GM21786 (cell line): ENCODE results near the gene MCAM.

ENCODE experiments used
- ATAC-seq: cut with Tn5 transposase; IDR thresholded peaks from one replicate; pipeline ENCODE4 v1.9.1; 2021; ENCODE audit not compliant: unreplicated experiment

MCAM gene

DNA sequence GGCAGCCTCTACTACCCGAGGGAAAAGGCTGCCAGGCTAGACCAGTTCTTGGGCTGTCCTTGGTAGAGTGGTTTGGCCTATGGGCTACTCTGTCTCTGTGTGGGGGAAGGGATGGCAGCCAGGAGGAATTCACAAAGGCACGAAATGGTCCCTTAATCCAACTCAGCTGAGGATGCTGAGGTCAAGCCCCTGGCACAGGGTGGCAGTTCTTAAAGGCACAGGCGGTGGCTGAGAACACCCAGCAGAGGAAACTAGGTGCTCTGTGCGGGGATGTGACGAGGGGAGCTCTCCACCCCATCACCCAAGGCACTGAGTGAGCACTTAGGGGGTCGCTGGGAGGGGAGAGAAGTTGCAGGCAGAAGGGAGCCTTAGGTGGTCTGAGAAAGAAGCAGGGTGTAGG lies 29.7 kb upstream of the MCAM start, which contains the start of gene MFRP:
Gene MFRP (minus strand): TSS at position 101 of the 400 bp plus-strand sequence. CDS start 192 bp downstream, outside the sequence.
- no peak for ATAC-seq

DNA sequence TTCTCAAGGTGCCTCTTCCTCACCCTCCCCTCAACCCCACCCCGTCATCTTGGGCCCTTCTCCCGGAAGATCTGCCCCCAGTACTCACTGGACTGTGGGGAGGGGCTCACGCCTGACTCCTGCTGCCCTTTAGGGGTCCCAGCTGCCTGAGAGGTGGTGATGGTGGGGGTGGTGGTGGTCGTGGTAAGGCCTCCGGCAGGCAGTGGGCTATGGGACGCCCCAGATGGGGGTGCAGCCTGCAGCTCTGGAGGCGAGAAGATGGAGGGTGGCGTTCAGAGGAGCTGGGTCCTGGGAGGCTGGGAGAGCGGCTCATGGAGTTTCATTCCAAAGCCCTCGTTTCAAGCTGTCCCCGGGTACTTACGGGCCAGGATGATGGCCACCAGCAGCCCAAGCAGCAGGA lies 28.8 kb upstream of the MCAM start:
- no peak for ATAC-seq

DNA sequence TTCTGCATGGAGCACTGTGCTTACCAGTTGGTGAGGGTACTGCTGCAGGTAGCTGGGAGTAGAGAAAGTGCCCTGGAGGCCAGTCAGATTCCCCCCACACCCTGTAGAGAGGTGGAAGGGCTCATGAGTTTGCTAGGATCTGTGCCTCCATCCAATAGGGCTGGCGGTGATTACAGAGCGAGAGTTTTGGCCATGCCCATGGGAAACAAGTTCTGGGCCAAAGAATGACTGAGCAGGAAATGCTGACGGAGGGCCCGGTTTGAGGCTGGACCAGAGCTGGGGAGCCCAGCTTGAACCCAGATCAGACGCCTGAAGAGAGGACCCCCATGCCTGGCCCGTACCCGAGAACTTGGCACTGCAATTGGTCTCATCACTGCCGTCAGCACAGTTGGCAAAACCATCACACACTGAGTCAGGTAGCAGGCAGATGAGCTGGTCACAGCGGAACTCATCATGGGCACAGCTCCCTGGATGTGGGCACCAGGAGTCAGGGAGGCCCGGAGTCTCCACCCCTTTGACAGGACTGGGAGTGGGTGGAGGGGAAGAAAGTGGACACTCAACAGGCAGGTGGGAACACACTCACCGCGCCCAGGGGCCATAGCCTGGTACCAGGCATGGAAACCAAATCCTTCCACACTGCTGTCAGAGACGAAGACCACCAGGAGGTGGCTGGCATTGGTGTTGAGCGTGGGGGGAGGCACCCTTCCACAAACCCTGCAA lies 27.5 kb upstream of the MCAM start:
- no peak for ATAC-seq

DNA sequence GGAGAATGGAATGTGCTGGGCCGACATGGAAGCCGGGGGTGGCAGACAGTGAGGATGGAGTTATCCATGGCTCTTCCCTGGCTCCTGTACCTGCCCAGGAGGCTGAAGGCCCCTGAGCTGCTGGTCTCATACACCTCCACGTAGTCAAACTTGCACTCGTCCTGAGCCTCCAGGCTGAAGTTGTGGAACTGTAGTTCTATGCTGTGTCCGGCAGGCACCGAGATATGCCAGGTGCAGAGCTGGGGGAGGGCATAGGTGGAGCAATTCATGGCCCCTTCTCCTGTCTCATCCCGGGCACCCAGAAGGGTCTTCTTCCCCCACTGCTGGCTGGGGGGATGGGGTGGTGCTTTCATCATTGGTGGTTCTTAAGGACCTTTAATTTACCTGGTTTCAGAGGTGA lies 26.8 kb upstream of the MCAM start:
- ATAC-seq = no peak

DNA sequence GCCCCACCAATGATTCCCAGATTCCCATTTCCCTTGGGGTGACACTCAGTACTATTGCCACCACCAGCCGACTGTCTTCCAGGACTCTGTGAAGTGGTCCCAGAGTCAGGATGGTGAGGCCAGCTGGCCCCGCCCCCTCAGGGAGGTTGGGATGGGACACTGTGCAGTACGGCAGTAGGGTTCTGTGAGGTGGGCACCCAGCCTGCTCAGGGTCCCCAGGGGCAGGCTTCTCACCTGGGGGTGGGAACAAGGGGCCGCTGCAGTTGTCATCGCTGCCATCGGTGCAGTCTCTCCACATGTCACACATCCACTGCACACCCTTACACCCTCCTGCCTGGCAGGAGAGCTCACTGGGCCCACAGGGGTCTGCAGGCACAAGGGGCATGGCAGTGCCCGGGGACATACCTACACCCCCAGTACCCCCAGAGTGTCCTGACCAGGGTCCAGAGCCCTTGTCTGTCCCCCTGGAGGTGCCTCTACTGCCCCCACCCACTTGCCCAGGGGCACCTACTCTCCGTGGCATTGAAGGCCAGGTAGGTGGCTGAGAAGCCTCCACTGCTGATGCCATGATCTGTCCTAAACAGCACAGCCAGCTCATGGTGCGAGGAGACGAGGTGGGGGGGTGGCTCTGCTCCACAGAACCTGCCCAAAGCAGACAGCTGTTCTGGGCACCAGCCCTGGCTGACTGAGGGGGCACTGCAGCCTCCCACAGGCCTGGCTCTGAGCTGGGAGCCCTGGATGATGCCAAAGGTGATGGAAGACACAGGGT lies 25.6 kb upstream of the MCAM start:
- ATAC-seq = no peak

DNA sequence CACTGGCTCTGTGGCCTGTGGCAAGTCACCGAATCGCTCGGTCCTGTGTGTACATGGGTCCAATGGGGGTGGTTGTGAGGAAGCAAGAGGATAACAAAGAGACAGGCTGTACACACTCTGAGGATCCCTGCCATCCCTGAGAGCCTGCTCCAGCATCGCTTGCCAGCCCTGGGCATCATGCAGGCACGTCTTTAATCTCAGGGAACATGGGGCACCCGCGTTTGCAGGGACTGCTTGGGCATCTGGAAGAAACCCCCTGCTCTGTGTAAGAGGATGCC lies 25.0 kb upstream of the MCAM start:
- no peak for ATAC-seq

DNA sequence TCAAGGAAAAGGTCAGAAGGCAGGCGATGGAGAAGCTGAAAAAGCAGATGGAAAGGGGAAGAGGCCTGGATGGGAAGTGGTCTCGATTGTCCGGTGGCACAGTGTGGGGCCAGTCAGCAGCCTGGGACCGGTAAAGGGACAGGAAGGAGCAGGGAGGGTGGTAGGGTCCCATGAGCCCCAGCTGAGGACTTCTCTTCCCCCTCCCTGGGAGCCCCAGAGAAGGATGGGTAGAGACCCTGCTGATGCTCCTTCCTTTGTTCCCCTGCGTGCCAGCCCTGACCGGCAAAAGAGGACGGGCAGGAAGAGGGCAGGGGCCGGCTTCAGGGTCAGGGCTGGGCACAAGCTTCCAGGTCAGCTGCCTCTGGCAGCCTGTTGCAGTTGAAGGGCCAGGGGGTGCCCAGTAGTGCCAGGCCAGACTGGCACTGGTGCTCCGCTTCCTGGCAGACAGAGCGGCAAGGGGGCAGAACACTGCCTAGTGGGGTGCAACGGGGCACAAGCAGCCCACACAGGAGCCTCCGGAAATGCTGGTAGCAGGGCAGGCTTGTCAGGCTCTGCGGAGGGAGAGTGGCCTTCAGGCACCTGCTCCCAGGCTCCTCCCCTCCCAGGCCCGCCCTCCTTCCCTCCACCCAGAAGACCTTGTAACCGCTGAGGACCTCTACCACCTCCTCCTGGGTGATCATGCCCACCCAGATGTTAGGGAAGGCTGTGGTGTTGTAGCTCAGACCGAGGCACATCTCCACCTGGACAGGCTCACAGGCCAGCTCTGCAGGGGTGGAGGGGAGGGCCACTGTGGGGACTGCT lies 24.5 kb upstream of the MCAM start:
- no peak for ATAC-seq

DNA sequence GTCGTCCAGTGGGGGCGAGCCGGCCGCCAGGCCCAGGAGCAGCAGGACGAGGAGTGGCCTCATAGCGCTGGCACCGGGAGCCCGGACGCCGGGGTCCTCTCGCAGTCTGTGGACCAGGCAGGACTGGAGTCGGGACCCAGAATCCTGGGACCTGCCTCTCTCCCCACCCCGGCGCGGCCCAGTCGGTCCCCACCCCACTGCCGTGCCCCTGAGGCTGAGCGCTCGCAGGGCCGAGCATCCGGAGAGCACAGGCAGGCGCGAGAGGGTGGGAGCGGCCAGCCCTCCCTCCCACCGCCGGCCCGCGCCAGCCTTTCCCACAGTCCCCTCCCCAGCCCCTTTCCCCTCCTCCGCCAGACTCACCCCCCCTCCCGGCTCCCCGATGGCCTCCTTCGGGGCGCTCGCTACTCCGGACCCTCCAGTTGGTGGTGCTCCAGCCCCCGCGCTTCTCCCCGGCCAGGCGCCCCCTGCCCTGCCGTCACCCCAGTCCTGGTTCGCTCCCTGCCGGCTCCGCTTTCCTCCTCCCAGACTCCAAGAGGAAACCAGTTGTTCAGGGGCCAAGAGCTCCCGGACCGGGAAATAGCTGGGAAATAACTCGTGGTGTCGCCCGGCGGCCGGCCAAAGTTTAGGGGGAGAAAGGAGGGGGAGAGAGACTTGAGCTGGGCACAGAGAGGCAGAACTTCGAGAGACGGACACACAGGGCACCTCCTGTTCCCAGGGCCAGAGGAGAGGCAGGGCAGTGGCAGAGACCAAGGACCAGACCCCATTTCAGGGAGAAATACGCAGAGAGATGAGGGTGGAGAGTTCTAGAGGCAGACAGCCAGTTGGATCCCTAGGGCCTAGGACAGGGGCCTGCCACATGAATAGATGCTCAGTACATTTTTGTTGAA lies 23.6 kb upstream of the MCAM start, which contains the start of gene C1QTNF5:
Gene C1QTNF5 (minus strand): TSS at position 549 of the 887 bp plus-strand sequence. CDS start 486 bp downstream, at position 63.
- ATAC-seq = no peak

DNA sequence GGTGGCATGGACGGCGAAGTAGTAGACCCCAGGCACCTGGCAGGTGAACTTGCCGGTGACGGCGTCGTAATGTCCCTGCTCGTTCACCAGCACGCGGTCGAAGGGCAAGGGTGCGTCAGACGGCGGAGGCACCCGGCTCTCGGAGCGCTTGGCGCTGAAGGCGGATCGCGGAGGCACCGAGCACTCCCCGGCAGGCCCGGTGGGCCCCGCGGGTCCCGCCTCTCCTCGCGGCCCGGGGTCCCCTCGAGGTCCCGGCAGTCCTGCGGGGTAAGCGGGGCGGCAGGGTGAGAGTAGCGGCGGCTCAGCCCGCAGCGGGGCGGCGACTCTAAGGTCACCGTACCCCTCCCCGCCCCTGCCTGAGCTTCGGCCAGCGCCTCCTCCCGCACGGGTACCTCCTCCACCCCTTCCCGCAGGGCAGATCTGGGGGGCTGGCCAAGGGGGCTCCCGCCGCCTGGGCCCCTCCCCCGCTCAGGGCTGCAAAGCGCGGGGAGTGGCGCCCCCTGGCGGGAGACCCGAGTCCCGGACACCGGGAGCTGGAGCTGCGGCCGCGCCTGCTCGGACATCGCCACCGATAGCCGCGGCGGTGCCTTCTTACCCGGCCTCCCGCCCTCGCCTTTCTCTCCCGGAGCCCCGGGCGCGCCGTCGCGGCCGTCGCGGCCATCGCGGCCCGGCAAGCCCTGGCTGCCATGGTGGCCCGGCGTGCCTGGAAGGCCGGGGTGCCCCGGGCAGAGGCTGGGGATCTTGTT lies 22.8 kb upstream of the MCAM start:
- no peak for ATAC-seq

DNA sequence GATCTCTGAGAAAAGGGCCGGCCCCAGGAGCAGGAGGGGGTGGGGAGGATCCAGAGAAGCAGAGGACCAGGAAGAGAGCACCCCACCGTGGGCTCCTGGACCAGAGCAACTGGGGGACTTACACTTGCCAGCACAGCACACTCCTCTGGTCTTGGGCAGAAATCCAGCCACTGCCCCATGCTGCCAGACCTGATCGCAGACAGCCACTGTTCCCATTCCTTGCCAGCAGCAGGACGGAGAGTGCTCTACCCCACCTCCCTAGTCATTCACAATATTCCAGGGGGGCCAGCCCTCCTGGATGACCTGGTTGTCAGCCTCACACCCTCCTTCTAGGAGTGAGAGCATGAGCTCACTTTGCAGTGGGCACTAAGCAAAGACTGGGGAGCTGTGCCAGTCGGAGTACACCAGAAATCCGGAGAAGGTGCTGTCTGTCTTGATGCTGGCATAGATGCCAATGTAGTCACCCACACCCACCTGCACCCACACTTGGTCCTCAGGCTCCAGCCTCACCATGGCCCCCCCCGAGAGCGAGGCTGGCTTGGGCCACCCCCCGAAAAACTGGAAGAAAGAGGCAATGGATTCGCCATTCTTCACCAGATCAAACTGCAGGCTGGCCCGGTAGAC lies 22.1 kb upstream of the MCAM start:
- ATAC-seq = no peak

DNA sequence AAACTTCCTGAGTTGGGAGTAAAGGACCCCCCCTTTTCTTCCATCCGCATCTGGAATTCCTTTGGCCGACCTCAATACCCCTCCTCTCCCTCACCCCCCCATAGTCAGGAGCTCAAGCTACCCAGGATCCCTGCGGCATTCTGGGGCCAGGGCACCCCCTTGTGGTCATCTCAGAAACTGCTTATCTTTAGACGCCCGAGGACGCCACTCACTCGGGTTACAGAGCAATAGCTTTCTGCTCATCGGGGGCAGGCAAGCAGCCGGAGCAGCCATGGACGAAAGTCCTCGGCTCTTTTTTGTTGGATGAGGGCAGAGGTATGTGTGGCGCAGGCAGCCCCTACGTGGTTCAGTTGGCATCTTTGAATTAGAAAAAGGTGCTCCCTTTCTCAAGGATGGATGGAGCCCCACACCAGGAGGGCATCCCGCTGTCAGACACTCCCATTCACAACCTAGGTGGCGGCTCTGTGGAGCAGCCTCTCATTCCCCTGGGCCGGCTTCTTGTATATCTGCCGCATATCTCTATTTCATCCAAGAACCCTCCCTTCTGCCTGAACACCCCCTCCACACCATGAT lies 21.5 kb upstream of the MCAM start:
- ATAC-seq = no peak

DNA sequence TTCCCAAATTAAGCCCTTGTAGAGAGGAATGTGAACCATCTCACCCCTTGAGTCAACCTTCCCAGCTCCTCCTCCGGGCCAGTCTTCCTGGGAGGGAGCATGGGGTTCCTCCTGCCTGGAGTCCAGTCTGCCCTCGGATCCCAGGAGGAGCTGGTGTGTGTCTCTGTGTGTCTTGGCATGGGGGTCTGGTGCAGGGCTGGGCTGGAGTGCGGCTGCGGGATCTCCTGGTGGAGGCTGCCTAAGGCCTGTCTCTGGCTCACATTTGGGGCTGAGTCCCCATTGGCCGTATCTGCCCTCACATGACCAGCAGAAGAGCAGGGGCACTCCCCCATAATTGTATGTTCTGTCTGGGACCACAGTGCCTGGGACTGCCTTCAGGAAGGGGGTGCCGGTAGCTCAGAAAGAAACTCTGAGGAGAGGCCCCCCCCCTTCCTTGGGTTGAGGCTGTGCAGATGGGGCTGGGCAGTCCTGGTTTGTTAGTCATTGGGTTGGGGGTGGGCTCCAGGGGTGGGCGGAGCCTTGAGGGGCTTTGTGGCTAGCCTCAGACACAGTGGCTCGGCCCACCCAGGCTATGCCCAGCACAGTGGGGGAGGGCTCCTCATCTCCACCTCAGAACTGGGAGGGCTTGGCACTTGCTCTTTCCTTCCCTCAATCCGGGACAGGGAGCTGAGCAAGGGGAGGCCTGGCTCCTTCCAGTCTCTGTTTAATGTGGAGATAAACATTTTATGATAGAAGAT lies 20.8 kb upstream of the MCAM start:
- no peak for ATAC-seq

DNA sequence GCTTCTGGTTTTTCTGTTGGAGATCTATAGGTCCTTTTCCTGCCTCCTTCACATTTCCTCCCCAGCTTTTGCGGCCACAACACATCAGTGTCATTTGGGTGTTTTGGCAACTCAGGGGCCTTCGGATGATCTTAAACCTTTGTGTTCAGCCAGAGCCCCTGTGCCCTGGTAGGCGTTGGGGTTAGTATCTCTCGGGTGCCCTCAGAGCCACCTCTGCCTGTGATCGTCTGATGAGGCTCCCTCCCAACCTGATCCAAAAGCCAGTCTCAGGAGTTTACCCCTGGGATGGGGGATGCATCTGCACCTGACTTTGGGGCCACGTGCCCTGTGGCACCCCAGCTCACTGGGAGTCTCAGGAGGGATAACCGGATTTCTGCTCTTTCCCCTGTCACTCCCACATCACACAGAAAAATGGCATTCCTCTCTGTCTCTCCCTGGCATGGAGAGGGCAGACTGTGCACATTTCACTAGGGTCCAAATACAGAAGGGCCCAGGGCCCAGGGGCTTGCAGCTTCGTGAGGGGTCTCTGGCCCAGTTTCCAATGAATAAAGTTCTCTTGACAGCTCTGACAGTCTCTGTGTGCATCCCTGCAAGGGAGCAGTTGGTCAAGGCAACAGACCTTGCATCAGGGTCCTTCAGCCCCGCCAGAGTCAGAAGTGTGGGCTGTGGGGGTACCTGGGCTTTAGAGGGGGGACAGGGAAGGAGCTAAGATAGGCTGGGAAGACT lies 20.0 kb upstream of the MCAM start:
- no peak for ATAC-seq

DNA sequence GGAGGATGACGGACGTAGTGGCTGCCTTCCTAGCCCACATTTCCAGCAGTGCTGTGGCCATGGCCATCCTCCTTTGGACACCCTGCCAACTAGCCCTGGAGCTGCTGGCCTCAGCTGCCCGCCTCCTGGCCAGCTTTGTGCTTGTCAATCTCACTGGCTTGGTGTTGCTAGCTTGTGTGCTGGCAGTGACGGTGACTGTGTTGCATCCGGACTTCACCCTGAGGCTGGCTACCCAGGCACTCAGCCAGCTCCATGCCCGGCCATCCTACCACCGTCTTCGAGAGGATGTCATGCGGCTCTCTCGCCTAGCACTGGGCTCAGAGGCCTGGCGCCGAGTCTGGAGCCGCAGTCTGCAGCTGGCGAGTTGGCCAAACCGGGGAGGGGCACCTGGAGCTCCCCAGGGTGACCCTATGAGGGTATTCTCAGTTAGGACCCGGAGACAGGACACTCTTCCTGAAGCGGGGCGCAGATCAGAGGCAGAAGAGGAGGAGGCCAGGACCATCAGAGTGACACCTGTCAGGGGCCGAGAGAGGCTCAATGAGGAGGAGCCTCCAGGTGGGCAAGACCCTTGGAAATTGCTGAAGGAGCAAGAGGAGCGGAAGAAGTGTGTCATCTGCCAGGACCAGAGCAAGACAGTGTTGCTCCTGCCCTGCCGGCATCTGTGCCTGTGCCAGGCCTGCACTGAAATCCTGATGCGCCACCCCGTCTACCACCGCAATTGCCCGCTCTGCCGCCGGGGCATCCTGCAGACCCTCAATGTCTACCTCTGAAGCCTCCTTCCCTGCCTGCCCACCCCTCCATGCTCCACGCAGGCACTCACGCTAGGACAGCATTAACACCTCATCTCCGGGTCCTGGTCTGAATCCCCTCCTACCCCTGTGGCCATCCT lies 19.0 kb upstream of the MCAM start:
- ATAC-seq = no peak

DNA sequence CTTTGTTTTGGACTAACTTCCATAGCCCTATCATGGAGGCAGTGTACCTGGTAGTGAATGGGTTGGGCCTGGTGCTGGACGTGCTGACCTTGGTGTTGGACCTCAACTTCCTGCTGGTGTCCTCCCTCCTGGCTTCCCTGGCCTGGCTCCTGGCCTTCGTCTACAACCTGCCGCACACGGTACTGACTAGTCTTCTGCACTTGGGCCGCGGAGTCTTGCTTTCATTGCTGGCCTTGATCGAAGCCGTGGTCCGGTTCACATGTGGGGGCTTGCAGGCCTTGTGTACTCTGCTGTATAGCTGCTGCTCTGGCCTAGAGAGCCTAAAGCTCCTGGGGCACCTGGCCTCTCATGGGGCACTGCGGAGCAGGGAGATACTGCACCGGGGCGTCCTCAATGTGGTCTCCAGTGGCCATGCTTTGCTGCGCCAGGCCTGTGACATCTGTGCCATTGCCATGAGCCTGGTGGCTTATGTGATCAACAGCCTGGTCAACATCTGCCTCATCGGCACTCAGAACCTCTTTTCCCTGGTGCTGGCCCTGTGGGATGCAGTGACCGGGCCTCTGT lies 18.2 kb upstream of the MCAM start:
- ATAC-seq = no peak

DNA sequence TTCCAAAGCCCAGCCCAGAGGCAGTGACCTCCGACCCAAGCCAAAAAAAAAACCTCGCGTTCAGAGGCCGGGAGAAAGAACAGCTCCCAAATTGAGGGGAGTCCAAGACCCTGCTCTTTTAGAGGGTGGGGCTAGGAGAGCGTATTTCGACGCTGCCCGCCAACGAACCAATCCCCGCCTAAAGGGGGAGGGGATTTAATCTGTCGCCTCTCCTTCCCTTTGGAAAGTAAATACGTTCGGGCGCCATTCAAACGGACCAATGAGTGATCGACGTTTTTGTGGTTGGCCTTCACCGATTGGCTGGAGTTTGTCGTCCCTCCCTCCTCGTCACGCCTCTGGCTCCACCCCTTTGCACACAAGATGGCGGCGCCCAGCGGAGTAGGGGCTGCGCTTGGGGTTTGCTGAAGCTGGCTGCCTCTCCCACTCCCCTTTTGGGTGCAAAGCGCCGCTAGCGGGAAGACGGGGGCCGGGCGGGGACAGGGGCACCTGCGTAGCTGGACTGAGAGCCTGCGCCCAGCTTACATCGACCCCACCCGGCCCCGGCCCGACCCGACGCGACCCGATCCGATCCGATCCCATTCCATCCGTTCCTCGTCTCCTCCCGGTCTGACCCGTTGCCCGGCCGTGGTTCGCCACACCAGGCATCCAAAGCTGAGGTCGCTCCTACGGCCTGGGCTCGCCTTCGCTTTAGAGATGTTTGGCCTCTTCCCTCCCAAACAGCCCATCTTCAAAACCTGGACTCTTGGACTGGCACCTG lies 17.4 kb upstream of the MCAM start, which contains the start of gene RNF26:
Gene RNF26 (plus strand): TSS at position 354 of the 757 bp plus-strand sequence. CDS start 596 bp downstream, outside the sequence.
- ATAC-seq = peak; percentile 87
